Measurements from ENCODE around the gene BCOR. TPM values are rescaled to one million over a fixed set of nuclear protein-coding genes. Genes with fewer than 3 reads are reported as not detected.

Gene BCOR
- total and polyA plus RNA-seq, 2 of the 13 experiments (the other 11 are each of a cell fraction or from before 2014, with no cell fraction given): 14.3 to 15.2 TPM

DNA sequence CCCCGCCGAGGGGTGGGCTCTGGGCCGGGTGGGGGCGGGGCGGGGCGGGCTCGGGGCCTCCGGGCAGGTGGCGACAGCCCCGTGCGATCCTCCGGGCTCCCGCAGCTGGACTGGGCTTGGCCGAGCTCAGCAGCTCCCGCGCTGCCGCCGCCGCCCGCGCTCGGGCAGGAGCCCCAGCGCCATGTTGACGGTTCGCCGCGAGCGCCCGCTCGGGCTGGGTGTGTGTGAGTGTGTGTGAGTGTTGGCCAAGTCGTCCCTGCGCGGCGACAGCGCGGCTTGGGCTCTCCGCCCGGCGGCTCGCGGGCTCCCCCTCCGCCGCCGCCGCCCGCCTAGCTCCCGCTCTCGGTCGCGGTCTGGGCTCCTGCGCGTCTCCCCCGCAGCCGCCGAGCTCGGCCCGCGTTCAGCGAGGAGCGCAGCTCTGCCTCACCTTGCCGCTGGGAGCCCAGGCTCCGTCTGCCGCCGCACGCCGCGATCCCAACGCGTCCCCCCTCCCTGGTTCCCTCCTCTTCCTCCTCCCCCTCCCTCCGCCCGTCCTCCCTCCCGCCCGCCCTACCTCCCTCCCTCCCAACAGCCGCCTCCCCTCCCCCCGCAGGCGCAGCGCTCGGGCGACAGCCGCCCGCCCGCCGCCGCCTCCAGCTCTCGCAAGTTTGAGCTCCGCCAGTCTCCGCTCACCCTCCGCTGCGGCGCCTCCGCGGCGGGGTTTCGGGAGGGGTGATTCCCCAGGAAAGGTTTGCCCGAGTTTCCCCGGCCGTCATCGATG is at the start of gene BCOR (continued):
- TF ChIP-seq ZUFSP (CRISPR knock-in tag; IDR thresholded peaks at IDR 0.05; ENCODE audit: borderline replicate concordance) (no peak), SALL1 (CRISPR knock-in tag; IDR thresholded peaks at IDR 0.05) (peak; percentile 17; the same call in 1 of the 2 replicates), AGO2 (optimal IDR thresholded peaks at IDR 0.05; ENCODE audit: low read depth, low read length) (peak; percentile 72), ZFP62 (CRISPR knock-in tag; IDR thresholded peaks at IDR 0.05) (no peak), MAZ (IDR thresholded peaks at IDR 0.05; ENCODE audit: borderline replicate concordance, low read depth, low read length) (0 out of 2 replicates have a peak, but pooled peaks have one; percentile 38), MAZ (CRISPR knock-in tag; IDR thresholded peaks at IDR 0.05; ENCODE audit: low read depth) (peak; percentile 50; the same call in 1 of the 2 replicates), ZFY (CRISPR knock-in tag; IDR thresholded peaks at IDR 0.05) (peak; percentile 47; the same call in 1 of the 2 replicates), ARID4A (CRISPR knock-in tag; IDR thresholded peaks at IDR 0.05; ENCODE audit: borderline replicate concordance) (peak; percentile 40; the same call in 1 of the 2 replicates), ZNF607 (CRISPR knock-in tag; IDR thresholded peaks at IDR 0.05; ENCODE audit: borderline replicate concordance) (no peak), HNRNPK (IDR thresholded peaks at IDR 0.05; ENCODE audit: low read depth, low read length, poor library complexity, severe bottlenecking) (peak; percentile 78), TMF1 (CRISPR knock-in tag; IDR thresholded peaks at IDR 0.05; ENCODE audit: low read depth) (0 out of 2 replicates have a peak, but pooled peaks have one; percentile 42), GABPB1 (CRISPR knock-in tag; IDR thresholded peaks at IDR 0.05) (peak; percentile 27; the same call in 1 of the 2 replicates), ZSCAN30 (CRISPR knock-in tag; IDR thresholded peaks at IDR 0.05) (no peak), HNRNPLL (IDR thresholded peaks at IDR 0.05; ENCODE audit: low read depth, low read length, poor library complexity, severe bottlenecking) (peak; percentile 51), SIN3A (IDR thresholded peaks at IDR 0.05; ENCODE audit: borderline replicate concordance, low read depth, low read length) (0 out of 2 replicates have a peak, but pooled peaks have one; percentile 22), ADNP (CRISPR knock-in tag; IDR thresholded peaks at IDR 0.05) (no peak)
- TF ChIP-seq, protein P1, sequence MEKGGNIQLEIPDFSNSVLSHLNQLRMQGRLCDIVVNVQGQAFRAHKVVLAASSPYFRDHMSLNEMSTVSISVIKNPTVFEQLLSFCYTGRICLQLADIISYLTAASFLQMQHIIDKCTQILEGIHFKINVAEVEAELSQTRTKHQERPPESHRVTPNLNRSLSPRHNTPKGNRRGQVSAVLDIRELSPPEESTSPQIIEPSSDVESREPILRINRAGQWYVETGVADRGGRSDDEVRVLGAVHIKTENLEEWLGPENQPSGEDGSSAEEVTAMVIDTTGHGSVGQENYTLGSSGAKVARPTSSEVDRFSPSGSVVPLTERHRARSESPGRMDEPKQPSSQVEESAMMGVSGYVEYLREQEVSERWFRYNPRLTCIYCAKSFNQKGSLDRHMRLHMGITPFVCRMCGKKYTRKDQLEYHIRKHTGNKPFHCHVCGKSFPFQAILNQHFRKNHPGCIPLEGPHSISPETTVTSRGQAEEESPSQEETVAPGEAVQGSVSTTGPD (CRISPR knock-in tag; IDR thresholded peaks at IDR 0.05): no peak
- TF ChIP-seq, protein P2, sequence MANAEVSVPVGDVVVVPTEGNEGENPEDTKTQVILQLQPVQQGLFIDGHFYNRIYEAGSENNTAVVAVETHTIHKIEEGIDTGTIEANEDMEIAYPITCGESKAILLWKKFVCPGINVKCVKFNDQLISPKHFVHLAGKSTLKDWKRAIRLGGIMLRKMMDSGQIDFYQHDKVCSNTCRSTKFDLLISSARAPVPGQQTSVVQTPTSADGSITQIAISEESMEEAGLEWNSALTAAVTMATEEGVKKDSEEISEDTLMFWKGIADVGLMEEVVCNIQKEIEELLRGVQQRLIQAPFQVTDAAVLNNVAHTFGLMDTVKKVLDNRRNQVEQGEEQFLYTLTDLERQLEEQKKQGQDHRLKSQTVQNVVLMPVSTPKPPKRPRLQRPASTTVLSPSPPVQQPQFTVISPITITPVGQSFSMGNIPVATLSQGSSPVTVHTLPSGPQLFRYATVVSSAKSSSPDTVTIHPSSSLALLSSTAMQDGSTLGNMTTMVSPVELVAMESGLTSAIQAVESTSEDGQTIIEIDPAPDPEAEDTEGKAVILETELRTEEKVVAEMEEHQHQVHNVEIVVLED (CRISPR knock-in tag; IDR thresholded peaks at IDR 0.05; ENCODE audit: borderline replicate concordance): no peak
